Astrocyte (in vitro differentiated cells and primary cell): ENCODE results near the gene DLL1. TPM values are rescaled to one million over a fixed set of nuclear protein-coding genes. Genes with fewer than 3 reads are reported as not detected.

ENCODE experiments used
- DNase-seq: peaks from one replicate; pipeline ENCODE4 v3.0.0-alpha.2; 2010; ENCODE audit warnings: low read depth
- FAIRE-seq: peaks from 2 replicates; lab custom pipeline; 2011; peaks lifted over from hg19 to GRCh38; lab: Jason Lieb, UNC
- H2AFZ ChIP-seq: 2 replicates; pipeline ENCODE4 v1.6.0; 2012; ENCODE audit warnings: low read depth, low read length, inconsistent platforms
- H3K27ac ChIP-seq: 2 replicates; pipeline ENCODE4 v1.5.1; 2011; ENCODE audit warnings: low read depth, low read length, inconsistent platforms
- H3K27me3 ChIP-seq: 2 replicates; pipeline ENCODE4 v1.6.0; 2011; ENCODE audit warnings: low read length, inconsistent platforms; ENCODE audit not compliant: insufficient read depth
- H3K36me3 ChIP-seq: 2 replicates; pipeline ENCODE4 v1.5.1; 2011; ENCODE audit warnings: low read length, inconsistent platforms; ENCODE audit not compliant: insufficient read depth
- H3K4me1 ChIP-seq: 2 replicates; pipeline ENCODE4 v1.5.1; 2011; ENCODE audit warnings: low read length, inconsistent platforms; ENCODE audit not compliant: insufficient read depth
- H3K4me2 ChIP-seq: 2 replicates; pipeline ENCODE4 v1.6.0; 2012; ENCODE audit warnings: low read length, inconsistent platforms
- H3K4me3 ChIP-seq: 2 replicates; pipeline ENCODE4 v1.5.1; 2011; ENCODE audit warnings: low read depth, mild to moderate bottlenecking, low read length, inconsistent platforms; ENCODE audit not compliant: insufficient read depth
- H3K79me2 ChIP-seq: 2 replicates; pipeline ENCODE4 v1.6.0; 2012; ENCODE audit warnings: mild to moderate bottlenecking, low read length, inconsistent platforms; ENCODE audit not compliant: insufficient read depth
- H3K9ac ChIP-seq: 2 replicates; pipeline ENCODE4 v1.6.0; 2012; ENCODE audit warnings: mild to moderate bottlenecking, low read length, inconsistent platforms
- H3K9me3 ChIP-seq: 2 replicates; pipeline ENCODE4 v1.5.1; 2012; ENCODE audit warnings: low read depth, mild to moderate bottlenecking, low read length, inconsistent platforms; ENCODE audit not compliant: insufficient read depth
- H4K20me1 ChIP-seq: 2 replicates; pipeline ENCODE4 v1.6.0; 2012; ENCODE audit warnings: low read length, inconsistent platforms; ENCODE audit not compliant: insufficient read depth
- H3K27ac Mint-ChIP-seq: one replicate; pipeline ENCODE4 v1.8.0; 2021; ENCODE audit warnings: mild to moderate bottlenecking, mixed read lengths; ENCODE audit not compliant: unreplicated experiment
- H3K27me3 Mint-ChIP-seq: one replicate; pipeline ENCODE4 v1.8.0; 2021; ENCODE audit warnings: low read depth, mixed read lengths; ENCODE audit not compliant: unreplicated experiment
- H3K36me3 Mint-ChIP-seq: one replicate; pipeline ENCODE4 v1.8.0; 2021; ENCODE audit warnings: low read depth, mixed read lengths; ENCODE audit not compliant: unreplicated experiment
- H3K4me1 Mint-ChIP-seq: one replicate; pipeline ENCODE4 v1.8.0; 2021; ENCODE audit warnings: low read depth, mixed read lengths; ENCODE audit not compliant: unreplicated experiment
- H3K4me3 Mint-ChIP-seq: one replicate; pipeline ENCODE4 v1.8.0; 2021; ENCODE audit warnings: mild to moderate bottlenecking, moderate library complexity, mixed read lengths; ENCODE audit not compliant: unreplicated experiment
- H3K9me3 Mint-ChIP-seq: one replicate; pipeline ENCODE4 v1.8.0; 2021; ENCODE audit warnings: mild to moderate bottlenecking, mixed read lengths; ENCODE audit not compliant: unreplicated experiment
- EZH2 ChIP-seq: IDR thresholded peaks from 2 replicates; pipeline ENCODE4 v1.6.1; 2012; ENCODE audit warnings: mild to moderate bottlenecking, low read length, inconsistent platforms; ENCODE audit not compliant: insufficient read depth
- total RNA-seq: library from RNA; stranded (reverse); gene quantifications from 2 replicates; pipeline ENCODE4 v1.2.1, GENCODE V29; 2021
- TF ChIP-seq, protein P1 (sequence below): IDR thresholded peaks from 2 replicates; pipeline ENCODE4 v1.5.1; 2011; ENCODE audit warnings: low read depth, mild to moderate bottlenecking, inconsistent platforms, low read length, moderate library complexity; ENCODE audit not compliant: insufficient read depth

The DLL1 gene
- total RNA-seq, 1 donor from 2014 or later, result 1.6 TPM

DNA sequence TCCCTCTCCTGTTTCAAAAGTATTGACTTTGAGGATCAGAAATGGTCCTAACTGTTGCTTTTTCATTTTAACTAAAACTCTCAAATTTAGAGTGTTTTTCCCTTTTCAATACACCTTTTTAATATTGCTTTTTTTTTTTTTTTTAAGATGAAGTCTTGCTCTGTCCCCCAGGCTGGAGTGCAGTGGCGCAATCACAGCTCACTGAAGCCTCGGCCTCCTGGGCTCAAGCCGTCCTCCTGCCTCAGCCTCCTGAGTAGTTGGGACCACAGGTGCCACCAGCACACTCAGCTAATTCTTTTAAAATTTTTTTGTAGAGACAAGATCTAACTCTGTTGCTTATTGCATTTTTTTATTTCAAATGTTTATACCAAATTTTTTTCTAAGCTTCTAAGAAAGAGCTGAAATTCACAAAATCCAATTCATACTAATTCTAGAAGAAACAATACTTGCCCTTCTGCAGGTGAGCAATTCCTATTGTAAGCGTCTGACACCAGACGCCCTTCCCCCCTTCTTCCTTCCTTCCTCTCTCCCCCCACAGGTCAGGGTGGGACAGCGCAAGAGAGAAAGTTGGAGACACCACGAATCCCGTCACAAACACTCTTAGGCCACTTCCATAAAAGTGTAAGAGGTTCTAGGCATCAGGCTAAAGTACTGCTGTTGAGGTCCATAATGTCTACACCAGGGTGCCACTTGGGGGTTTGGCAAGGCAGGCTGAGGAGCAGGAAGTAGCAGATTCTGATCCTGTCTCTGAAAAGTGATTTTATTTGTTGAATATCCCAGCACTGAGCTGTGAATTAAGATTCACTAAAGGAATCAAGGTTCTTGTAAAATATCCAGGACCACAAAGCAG lies 12.8 kb downstream of the DLL1 start:
- H3K27me3 Mint-ChIP-seq, result peaks cover 62% of the 10 kb centered on the region
- FAIRE-seq (no peak), DNase-seq (no peak)
- H3K4me1 Mint-ChIP-seq, result no peaks in the 10 kb centered on the region
- H3K4me3 Mint-ChIP-seq, result no peak overlapping the region
- Histone ChIP-seq H2AFZ (no peak overlapping the region), H3K9ac (no peak overlapping the region), H4K20me1 (no peaks in the 10 kb centered on the region), H3K27ac (no peak overlapping the region), H3K4me1 (no peaks in the 10 kb centered on the region), H3K27me3 (peaks cover 9% of the 10 kb centered on the region), H3K9me3 (no peaks in the 10 kb centered on the region), H3K4me2 (no peak overlapping the region), H3K4me3 (no peak overlapping the region), H3K79me2 (no peaks in the 10 kb centered on the region), H3K36me3 (no peaks in the 10 kb centered on the region)
- TF ChIP-seq, protein P1, sequence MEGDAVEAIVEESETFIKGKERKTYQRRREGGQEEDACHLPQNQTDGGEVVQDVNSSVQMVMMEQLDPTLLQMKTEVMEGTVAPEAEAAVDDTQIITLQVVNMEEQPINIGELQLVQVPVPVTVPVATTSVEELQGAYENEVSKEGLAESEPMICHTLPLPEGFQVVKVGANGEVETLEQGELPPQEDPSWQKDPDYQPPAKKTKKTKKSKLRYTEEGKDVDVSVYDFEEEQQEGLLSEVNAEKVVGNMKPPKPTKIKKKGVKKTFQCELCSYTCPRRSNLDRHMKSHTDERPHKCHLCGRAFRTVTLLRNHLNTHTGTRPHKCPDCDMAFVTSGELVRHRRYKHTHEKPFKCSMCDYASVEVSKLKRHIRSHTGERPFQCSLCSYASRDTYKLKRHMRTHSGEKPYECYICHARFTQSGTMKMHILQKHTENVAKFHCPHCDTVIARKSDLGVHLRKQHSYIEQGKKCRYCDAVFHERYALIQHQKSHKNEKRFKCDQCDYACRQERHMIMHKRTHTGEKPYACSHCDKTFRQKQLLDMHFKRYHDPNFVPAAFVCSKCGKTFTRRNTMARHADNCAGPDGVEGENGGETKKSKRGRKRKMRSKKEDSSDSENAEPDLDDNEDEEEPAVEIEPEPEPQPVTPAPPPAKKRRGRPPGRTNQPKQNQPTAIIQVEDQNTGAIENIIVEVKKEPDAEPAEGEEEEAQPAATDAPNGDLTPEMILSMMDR, result no peak
- no peak for TF ChIP-seq EZH2
- H3K27ac Mint-ChIP-seq, result no peak overlapping the region
- H3K36me3 Mint-ChIP-seq, result peaks cover 2% of the 10 kb centered on the region
- H3K9me3 Mint-ChIP-seq, result no peaks in the 10 kb centered on the region

- no peaks in the 10 kb centered on the region for H3K9me3 ChIP-seq
- no peak overlapping the region for H3K9ac ChIP-seq
- no peak overlapping the region for H3K27ac ChIP-seq
- Mint-ChIP-seq H3K4me3 (no peak overlapping the region), H3K36me3 (peaks cover 2% of the 10 kb centered on the region), H3K27ac (no peak overlapping the region), H3K4me1 (no peaks in the 10 kb centered on the region), H3K9me3 (no peaks in the 10 kb centered on the region), H3K27me3 (peaks cover 67% of the 10 kb centered on the region)
- H3K36me3 ChIP-seq, result no peaks in the 10 kb centered on the region
- peaks cover 9% of the 10 kb centered on the region for H3K27me3 ChIP-seq
- no peaks in the 10 kb centered on the region for H3K79me2 ChIP-seq
- no peak for TF ChIP-seq EZH2
- TF ChIP-seq, protein P1, result no peak
- no peak overlapping the region for H3K4me3 ChIP-seq
- no peaks in the 10 kb centered on the region for H4K20me1 ChIP-seq
- DNase-seq, result no peak
- no peak for FAIRE-seq
- H3K4me2 ChIP-seq, result no peak overlapping the region
- no peaks in the 10 kb centered on the region for H3K4me1 ChIP-seq
- no peak overlapping the region for H2AFZ ChIP-seq
Observed at GRCh38 chr6:170276369-170277057, 14.4 kb downstream of the DLL1 start.
